ENCODE results near the gene STK32B.

DNA sequence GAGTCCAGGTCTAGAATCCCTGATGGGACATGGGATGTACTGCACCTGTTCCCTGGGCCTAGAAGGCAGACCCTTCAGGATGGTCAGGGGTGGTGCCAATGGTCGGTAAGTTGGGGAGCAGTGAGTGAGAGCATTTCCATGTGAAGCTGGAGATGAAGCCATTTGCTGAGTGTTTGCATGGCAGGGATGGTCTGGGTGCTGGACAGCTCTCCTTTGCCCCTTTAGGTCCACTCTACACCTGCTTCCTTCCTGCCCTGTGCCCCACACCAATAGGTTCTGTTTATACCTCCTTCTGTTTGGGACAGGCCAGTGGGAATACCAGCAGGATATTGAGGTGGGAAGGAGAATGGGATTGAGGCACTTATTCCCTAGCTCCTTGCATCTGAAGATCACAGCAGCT lies 181.3 kb downstream of the STK32B start:
- TF ChIP-seq CTCF (IDR thresholded peaks at IDR 0.05; ENCODE audit: extremely low read depth in 1 of 2, insufficient read depth in 1 of 2, low read depth in 1 of 2, low read length in 2 of 2) (no peak), EZH2 (IDR thresholded peaks at IDR 0.05; ENCODE audit: borderline replicate concordance, low read depth, low read length, severe bottlenecking) (no peak), POLR2A (IDR thresholded peaks at IDR 0.05; ENCODE audit: low read depth, low read length) (no peak), JUN (IDR thresholded peaks at IDR 0.05; ENCODE audit: borderline replicate concordance, insufficient read depth, insufficient read length, low read depth) (no peak), POLR2AphosphoS5 (IDR thresholded peaks at IDR 0.05; ENCODE audit: insufficient read depth, low read depth, low read length) (no peak), GATA2 (IDR thresholded peaks at IDR 0.05; ENCODE audit: insufficient read depth, insufficient read length, low read depth, low read length) (no peak), MYC (IDR thresholded peaks at IDR 0.05; ENCODE audit: low read depth, low read length) (no peak)
- TF ChIP-seq, protein P1, sequence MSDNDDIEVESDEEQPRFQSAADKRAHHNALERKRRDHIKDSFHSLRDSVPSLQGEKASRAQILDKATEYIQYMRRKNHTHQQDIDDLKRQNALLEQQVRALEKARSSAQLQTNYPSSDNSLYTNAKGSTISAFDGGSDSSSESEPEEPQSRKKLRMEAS (IDR thresholded peaks at IDR 0.05; ENCODE audit: insufficient read depth, insufficient read length): no peak

Data from endothelial cell of umbilical vein (primary cell).